Chondrocyte (in vitro differentiated cells): ENCODE results near the gene TNFRSF12A. TPM values are rescaled to one million over a fixed set of nuclear protein-coding genes. Genes with fewer than 3 reads are reported as not detected.

Experiments
- DNase-seq: peaks from one replicate; pipeline ENCODE4 v3.0.0; 2021; ENCODE audit warnings: mixed read lengths, low spot score
- H3K27ac Mint-ChIP-seq: one replicate; pipeline ENCODE4 v1.8.0; 2021; ENCODE audit warnings: mild to moderate bottlenecking, moderate library complexity, mixed read lengths; ENCODE audit not compliant: unreplicated experiment
- H3K27me3 Mint-ChIP-seq: 2 replicates; pipeline ENCODE4 v1.8.0; 2021; ENCODE audit warnings: low read depth, mixed read lengths
- H3K36me3 Mint-ChIP-seq: 2 replicates; pipeline ENCODE4 v1.8.0; 2021; ENCODE audit warnings: low read depth, mixed read lengths
- H3K4me1 Mint-ChIP-seq: 2 replicates; pipeline ENCODE4 v1.8.0; 2021; ENCODE audit warnings: low read depth, mild to moderate bottlenecking, mixed read lengths
- H3K4me3 Mint-ChIP-seq: one replicate; pipeline ENCODE4 v1.8.0; 2021; ENCODE audit warnings: mild to moderate bottlenecking, moderate library complexity, mixed read lengths; ENCODE audit not compliant: unreplicated experiment
- H3K9me3 Mint-ChIP-seq: 2 replicates; pipeline ENCODE4 v1.8.0; 2021; ENCODE audit warnings: low read depth, mixed read lengths
- CTCF ChIP-seq: fragments of 200-600 bp; sonication (generic); IDR thresholded peaks from 2 replicates; pipeline ENCODE4 v1.5.0; 2021; ENCODE audit warnings: antibody characterized with exemption, mild to moderate bottlenecking, moderate library complexity
- long read RNA-seq: library from polyadenylated mRNA; stranded (forward); transcript quantifications from one replicate; pipeline ENCODE4 v2.0.0, GENCODE V29; 2021
- total RNA-seq: library from RNA; stranded (reverse); gene quantifications from 3 replicates; pipeline ENCODE4 v1.2.1, GENCODE V29; 2021

The TNFRSF12A gene
- 156 to 177 TPM (median 165 TPM) in 3 replicates for total RNA-seq
- long read RNA-seq, transcript TNFRSF12A-203 (3 exons, 1,678 nt) = minor isoform, 11 of 275 reads
- long read RNA-seq, transcript TNFRSF12A-201 (4 exons, 1,033 nt) = major isoform, 250 of 275 reads
- long read RNA-seq, partial matches to known transcripts = 11 of 275 reads
- long read RNA-seq, other reads (novel, unspliced or antisense) = 0 of 275 reads

- peaks cover 29% of the 10 kb centered on the region for H3K4me1 Mint-ChIP-seq
- TF ChIP-seq CTCF = peak; percentile 22
- H3K27me3 Mint-ChIP-seq = no peaks in the 10 kb centered on the region
- DNase-seq = peak; percentile 93
- peak within 1 kb of the TSS; percentile 91 for H3K4me3 Mint-ChIP-seq
- peak within 1 kb of the TSS; percentile 99 for H3K27ac Mint-ChIP-seq
- no peaks in the 10 kb centered on the region for H3K9me3 Mint-ChIP-seq
- peaks cover 9% of the 10 kb centered on the region for H3K36me3 Mint-ChIP-seq
These were observed at the start of gene TNFRSF12A for GRCh38 chr16:3020247-3020603. TNFRSF12A (plus strand) TSS chr16:3020368; CDS start chr16:3020398, 30 bp downstream.

GRCh38 chr16:2970563-2970962 lies 49.6 kb upstream of the TNFRSF12A start:
- Mint-ChIP-seq H3K9me3 (no peaks in the 10 kb centered on the region), H3K27ac (no peak overlapping the region), H3K4me1 (peaks cover 13% of the 10 kb centered on the region)

GRCh38 chr16:2971134-2971984 lies 48.8 kb upstream of the TNFRSF12A start:
- TF ChIP-seq CTCF = no peak
- H3K27me3 Mint-ChIP-seq = no peaks in the 10 kb centered on the region
- no peaks in the 10 kb centered on the region for H3K36me3 Mint-ChIP-seq
- H3K9me3 Mint-ChIP-seq = no peaks in the 10 kb centered on the region
- no peak for DNase-seq
- H3K4me3 Mint-ChIP-seq = no peak overlapping the region
- H3K4me1 Mint-ChIP-seq = peaks cover 13% of the 10 kb centered on the region
- no peak overlapping the region for H3K27ac Mint-ChIP-seq

More at GRCh38 chr16:2970563-2970962, 49.6 kb upstream of the TNFRSF12A start:
- H3K36me3 Mint-ChIP-seq = no peaks in the 10 kb centered on the region
- TF ChIP-seq CTCF = no peak
- no peaks in the 10 kb centered on the region for H3K27me3 Mint-ChIP-seq
- peak overlapping the region; percentile 59 for H3K4me3 Mint-ChIP-seq
- DNase-seq = no peak

- Mint-ChIP-seq H3K4me3 (no peak overlapping the region), H3K27ac (no peak overlapping the region)
These were observed 48.0 kb upstream of the TNFRSF12A start for GRCh38 chr16:2971985-2972784.

More at GRCh38 chr16:2971985-2972784, 48.0 kb upstream of the TNFRSF12A start:
- TF ChIP-seq CTCF = no peak
- no peak for DNase-seq
- no peaks in the 10 kb centered on the region for H3K27me3 Mint-ChIP-seq
- peaks cover 13% of the 10 kb centered on the region for H3K4me1 Mint-ChIP-seq
- H3K36me3 Mint-ChIP-seq = no peaks in the 10 kb centered on the region
- no peaks in the 10 kb centered on the region for H3K9me3 Mint-ChIP-seq
